RWPE1 (cell line): ENCODE data around the gene EVPLL.
"Not testable (repeated sequence)": the region's sequence is repeated elsewhere in the genome, so short reads cannot be mapped to it uniquely, and the experiment has no call there.

Experiments used
- CTCF ChIA-PET: fragments of 350-600 bp; sonication (Branson Sonifier 250); formaldehyde crosslinking; extraction: SDS; loops from one replicate; lab custom pipeline; 2021; lab: Yijun Ruan, JAX
- POLR2A ChIA-PET: fragments of 400-600 bp; formaldehyde crosslinking; extraction: SDS; loops from one replicate; lab custom pipeline; 2020; ENCODE audit warnings: antibody characterized with exemption; ENCODE audit not compliant: low non-redundant PET; lab: Yijun Ruan, JAX
- DNase-seq: peaks from one replicate; pipeline ENCODE4 v3.0.0; 2012; ENCODE audit warnings: low spot score
- H3K27ac ChIP-seq: fragments of 450-650 bp; 2 replicates; pipeline ENCODE4 v1.5.1; 2017
- TF ChIP-seq, protein P1 (sequence below): fragments of 450-650 bp; conservative IDR thresholded peaks from 2 replicates; pipeline ENCODE4 v1.5.1; 2017; ENCODE audit warnings: low read depth, mild to moderate bottlenecking

Gene EVPLL

DNA sequence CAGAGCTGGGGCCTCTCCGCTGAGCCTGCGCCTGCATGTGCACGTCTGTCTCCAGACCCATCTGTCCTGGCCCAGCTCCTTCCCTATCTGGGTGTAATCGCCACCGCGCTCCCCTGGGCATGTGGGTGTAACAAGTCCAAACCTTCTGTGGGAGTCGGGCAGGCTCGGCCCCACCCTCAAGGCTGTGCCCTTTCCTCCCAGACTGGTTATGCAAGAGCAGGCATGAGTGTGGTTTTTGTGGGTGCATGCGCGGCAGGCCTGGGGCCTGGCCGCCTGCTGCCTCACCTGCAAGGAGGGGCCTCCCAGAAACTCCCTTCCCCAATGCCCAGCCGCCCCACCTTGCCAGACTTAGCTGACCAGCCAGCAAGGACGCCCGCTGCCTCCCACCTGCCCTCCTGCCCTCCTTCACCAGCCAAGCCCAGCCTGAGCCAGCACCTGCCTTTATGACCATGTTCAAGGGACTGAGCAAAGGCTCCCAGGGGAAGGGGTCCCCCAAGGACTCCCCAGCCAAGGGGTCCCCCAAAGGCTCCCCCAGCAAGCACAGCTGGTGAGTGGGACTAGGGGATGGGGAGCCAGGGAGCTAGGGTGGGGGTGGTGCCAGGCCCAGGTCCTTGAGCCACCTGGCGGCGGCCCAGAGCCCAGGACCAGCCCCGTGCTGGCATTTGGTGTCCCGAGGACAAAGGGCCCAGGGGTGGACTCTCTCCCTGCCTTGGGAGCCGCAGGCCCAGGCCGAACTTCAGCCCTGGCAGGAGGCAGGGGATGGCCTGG, at the start of gene EVPLL:
Gene EVPLL, plus strand, starts transcription at position 342 of the 768 bp plus-strand sequence. CDS start 3,160 bp downstream, outside the sequence.
- DNase-seq = peak; percentile 71
- TF ChIP-seq, protein P1, sequence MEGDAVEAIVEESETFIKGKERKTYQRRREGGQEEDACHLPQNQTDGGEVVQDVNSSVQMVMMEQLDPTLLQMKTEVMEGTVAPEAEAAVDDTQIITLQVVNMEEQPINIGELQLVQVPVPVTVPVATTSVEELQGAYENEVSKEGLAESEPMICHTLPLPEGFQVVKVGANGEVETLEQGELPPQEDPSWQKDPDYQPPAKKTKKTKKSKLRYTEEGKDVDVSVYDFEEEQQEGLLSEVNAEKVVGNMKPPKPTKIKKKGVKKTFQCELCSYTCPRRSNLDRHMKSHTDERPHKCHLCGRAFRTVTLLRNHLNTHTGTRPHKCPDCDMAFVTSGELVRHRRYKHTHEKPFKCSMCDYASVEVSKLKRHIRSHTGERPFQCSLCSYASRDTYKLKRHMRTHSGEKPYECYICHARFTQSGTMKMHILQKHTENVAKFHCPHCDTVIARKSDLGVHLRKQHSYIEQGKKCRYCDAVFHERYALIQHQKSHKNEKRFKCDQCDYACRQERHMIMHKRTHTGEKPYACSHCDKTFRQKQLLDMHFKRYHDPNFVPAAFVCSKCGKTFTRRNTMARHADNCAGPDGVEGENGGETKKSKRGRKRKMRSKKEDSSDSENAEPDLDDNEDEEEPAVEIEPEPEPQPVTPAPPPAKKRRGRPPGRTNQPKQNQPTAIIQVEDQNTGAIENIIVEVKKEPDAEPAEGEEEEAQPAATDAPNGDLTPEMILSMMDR = no peak
- H3K27ac ChIP-seq = peak within 1 kb of the TSS; percentile 93
- POLR2A ChIA-PET = interaction anchor here (0.7 kb wide), 1 partner anchor 194 kb away, joined by 3 read pairs; the partner anchor contains the start of gene ALKBH5
- CTCF ChIA-PET = interaction anchor here (0.5 to 0.6 kb wide), 2 partner anchors 46 to 232 kb away, joined by 3 to 4 read pairs; no protein-coding TSS in a partner anchor

- TF ChIP-seq, protein P1 = no peak
- CTCF ChIA-PET = interaction anchor here (0.5 kb wide), 1 partner anchor 43 kb away, joined by 3 read pairs; no protein-coding TSS in a partner anchor
- H3K27ac ChIP-seq = peak overlapping the region; percentile 43
- POLR2A ChIA-PET = no interaction called here
- DNase-seq = no peak
Observed at GRCh38 chr17:18328643-18329204, 48.9 kb upstream of the EVPLL start.

DNA sequence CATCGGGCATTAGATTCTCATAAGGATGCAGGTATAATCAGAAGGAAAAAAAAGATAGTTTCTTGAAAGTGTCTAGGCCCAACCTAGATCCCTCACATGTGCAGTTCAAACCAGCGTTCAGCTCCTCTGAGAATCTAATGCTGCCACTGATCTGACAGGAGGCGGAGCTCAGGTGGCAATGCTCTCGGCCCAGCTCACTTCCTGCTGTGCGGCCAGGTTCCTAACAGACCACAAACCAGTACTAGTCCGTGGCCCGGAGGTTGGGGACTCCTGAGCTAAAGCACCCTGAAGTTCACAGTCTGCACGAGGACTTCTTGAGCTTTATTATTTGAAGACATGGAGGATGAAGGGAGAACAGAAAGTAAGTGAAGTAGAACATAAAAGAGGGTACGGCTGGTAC, 45.7 kb upstream of the EVPLL start:
- 0 out of 2 replicates have a peak overlapping the region, but pooled peaks have one; percentile 19 for H3K27ac ChIP-seq
- DNase-seq = no peak
- ChIA-PET CTCF (interaction anchor here (0.5 kb wide), 1 partner anchor 45 kb away, joined by 4 read pairs; no protein-coding TSS in a partner anchor), POLR2A (no interaction called here)
- TF ChIP-seq, protein P1 = no peak

DNA sequence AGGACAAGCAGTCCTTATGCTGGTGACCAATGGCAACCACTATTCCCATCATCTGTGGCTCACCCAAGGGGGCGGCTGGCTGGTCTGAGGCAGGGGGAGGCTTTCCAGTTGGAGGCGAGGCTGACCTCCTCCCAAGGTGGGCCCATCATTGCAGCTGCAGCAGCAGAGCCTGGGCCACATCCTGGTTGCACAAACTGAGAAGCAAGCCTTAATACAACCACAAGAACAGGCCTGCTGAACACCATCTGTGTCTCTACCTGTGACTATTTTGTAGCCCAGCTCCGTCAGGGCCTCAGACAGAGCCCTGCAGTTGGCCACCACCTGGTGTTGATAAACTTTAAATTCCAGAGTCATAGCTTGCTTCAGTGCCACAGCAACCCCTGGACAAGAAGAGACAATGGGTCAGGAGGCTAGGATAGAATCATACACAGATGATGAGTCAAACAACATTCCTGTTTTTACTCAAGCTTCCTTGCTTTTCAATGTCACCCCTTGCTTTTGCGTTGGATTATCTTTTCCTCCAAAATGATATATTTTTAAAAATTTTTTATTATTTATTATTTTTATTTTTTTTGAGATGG, 44.6 kb upstream of the EVPLL start:
- no peak for DNase-seq
- TF ChIP-seq, protein P1 = no peak
- POLR2A ChIA-PET = no interaction called here
- CTCF ChIA-PET = no interaction called here
- H3K27ac ChIP-seq = peak overlapping the region; percentile 19

- CTCF ChIA-PET, H3K27ac ChIP-seq, DNase-seq: not testable (repeated sequence)
- POLR2A ChIA-PET = interaction anchor here (0.7 kb wide), 1 partner anchor 56 kb away, joined by 5 read pairs; no protein-coding TSS in a partner anchor
Observed at GRCh38 chr17:18338158-18338557, 39.4 kb upstream of the EVPLL start.

GRCh38 chr17:18339933-18340332, 37.6 kb upstream of the EVPLL start:
- ChIA-PET CTCF (no interaction called here), POLR2A (no interaction called here)
- TF ChIP-seq, protein P1 = no peak
- DNase-seq = no peak
- no peak overlapping the region for H3K27ac ChIP-seq
